ENCODE results near the gene VAV2. TPM values are rescaled to one million over a fixed set of nuclear protein-coding genes. Genes with fewer than 3 reads are reported as not detected.

VAV2 gene
- total RNA-seq, 1 donor from 2014 or later: 52.0 TPM

DNA sequence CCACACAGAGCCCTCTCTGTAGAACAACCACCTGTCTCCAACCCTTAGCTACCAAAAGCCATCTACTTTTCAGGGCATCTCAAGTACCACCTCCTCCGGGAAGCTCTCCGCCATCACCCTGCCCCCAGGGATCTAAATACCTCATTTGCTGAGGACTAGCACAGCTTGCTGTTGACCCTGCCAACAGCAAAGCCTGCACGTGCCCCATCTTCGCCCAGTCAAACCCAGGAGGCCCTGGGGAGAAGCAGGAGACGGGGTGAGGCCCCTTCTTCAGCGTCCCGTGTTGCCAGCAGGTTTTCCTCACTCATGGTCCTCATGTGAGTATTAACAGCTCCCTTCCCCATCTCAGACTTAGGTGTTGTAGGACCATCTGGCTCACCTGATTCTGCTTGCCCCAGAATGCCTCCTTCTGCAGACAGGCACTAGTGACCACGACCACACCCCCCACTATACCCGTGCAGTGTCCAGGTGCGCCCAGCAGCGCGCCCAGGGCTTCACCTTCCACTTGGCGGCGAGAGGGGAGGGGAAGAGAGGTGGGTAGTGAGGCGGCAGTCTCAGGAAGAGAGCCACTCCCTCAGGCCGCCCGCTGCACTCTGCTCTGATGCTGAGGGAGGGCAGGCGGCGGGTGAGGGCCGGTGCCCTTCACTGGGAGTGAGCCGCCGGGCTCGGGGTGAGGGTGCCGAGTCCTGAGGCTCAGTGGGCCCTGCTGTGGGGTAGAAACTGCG, 11.1 kb downstream of the VAV2 start:
- DNase-seq (ENCODE audit: low read depth): no peak

DNA sequence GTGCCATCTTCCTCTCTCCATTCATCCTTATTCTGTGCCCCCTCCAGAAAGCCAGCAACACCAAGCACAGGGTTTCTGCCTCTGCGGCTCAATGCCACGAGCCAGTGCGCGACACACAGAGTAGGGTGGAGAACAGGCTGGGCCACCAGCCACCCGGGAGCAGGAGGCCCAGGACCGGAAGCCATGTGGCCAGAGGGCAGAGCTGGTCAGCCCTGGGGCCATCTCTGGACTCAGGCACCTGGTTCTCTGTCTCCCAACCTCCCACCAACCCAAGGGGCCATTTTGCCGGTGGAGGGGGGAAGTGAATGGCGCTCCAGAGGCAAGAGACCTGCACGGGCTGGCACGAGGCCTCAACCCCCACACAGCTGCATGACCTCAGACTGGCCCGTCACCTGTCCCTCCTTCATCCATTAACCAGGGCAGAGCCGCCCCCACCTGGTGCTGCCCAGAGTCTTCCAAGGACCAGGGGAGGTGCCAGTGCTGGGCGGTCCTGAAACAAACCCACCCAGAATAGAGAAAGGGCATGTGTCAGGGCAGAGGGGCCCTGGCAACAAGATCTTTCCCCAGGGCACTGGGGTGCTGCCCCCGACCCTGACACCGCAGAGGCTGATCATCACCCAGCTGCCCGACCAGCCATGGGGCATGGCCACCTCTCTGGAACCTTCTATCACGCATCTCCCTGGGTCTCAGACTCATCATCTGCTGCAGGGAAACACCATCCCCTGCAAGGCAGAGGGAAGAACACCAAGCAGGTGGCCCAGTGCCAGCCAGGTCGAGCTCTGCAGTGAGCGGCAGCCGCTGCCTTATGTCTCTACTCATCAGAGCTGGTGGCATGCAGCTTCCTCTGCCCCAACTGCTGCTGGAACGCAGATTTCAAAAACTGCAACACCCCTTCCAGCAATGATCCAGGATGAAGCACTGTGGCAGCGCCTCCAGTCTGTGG, 11.9 kb downstream of the VAV2 start:
- DNase-seq (ENCODE audit: low read depth): no peak

DNA sequence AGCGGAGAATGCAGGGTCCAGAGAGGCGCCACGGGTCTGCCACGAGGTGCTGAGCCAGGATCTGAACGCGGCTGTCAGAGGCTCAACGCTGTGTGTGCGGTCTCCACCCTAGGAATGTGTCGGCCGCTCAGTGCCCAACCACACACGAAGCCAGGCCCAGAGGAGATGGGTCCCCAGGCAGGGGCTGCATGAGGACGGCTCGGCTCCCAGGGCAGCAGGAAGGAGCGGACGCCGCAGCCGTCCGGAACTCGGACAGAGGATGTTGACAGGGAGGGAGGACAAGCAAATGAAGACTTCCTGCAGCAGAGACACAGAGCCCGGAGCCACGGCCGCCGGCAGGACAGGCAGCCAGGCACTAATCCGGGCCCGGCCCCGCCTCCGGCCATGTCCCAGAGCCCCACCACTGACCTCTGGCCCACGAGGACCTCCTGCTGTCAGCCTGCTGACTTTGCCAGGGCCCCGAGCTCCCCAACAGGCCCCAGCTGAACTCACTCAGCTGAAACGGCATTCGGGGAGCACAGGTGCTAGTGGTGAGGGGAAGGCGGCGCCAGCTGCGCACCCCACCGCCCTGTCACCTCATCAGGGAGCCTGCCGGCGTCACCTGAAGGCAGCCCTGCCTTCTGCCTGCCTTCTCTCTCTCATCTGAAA, 12.7 kb downstream of the VAV2 start:
- no peak for DNase-seq (ENCODE audit: low read depth)

DNA sequence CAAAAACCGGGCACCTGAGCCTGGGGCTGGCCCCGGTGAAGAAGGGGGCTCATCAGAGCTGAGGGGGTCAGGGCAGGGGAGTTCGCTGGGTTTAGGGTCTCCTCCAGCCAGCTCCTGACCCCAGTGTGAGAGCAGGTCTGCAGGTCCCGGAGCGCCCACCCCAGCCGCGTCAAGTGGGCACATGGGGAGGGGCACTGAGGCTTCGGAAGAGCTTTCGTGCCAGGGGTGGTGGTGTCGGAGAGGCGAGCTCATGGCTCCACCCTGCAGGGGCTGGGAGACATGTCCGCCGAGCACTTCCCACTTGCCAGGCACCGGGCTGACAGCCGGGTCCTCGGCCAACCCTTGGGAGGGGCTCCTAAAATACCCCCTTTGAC, 13.2 kb downstream of the VAV2 start:
- DNase-seq (ENCODE audit: low read depth): no peak

DNA sequence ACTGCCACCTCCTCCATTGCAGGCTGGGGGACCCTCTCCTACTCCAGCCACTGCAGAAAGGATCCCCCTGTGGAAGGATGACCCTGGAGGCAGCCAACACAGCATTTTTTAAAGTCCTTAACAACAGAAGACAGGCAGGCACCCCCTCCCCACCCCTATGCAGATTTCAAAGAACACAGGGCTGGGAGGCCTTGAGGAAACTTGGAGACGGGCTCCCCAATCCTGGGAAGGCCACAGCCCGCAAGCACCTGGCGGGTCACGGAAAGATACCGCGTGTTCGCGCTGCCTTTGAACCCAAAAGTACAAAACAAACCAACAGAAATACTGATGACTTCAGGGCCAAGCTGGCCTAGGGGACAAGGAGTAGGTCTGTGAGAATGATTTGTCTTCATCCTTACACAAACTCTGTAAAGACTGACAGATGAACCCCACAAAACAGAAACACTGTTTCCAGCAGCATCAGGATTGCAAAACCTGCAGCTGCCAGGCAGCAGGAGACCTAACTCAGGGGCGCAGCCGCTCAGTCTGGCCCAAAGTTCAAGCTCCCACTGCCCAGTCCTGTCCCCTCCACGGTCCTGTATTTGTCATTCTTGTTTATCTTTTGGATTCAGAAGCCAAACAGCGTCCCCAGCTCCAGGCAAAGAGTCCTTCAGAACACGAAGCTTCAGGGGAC, 13.8 kb downstream of the VAV2 start:
- no peak for DNase-seq (ENCODE audit: low read depth)

DNA sequence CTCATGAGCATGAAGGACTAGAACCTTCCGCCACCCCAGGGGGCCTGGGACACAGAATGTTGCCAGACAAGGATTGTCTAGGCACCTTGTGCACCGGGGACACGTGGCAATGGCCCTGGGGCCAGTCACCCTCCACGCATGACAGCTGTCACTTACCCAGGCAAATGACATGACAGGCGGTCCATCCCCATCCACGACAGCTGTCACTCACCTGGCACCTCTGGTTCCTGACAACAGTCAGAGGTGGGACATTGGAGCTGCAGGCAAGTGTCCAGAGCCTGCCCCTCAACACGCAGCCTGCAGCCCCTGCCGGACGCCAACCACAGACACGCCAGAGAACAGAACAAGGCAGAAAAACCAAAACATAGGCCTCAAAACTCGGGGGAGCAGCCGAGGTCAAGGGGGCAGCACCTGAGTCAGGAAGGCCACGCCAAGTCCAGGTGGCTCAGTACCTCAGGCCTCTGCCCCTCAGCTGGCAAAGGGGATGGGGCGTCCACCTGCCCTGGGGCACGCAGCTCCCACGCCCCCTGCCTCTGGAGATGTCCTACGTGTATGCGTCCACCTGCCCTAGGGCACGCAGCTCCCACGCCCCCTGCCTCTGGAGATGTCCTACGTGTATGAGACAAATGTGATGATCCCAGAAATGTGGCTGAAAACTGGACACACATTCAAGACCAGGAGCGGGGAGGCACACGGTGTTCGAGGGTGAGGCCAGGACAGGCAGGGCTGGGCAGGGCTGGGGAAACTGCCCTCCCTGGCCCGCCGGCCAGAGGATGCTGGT, 14.5 kb downstream of the VAV2 start:
- no peak for DNase-seq (ENCODE audit: low read depth)

DNA sequence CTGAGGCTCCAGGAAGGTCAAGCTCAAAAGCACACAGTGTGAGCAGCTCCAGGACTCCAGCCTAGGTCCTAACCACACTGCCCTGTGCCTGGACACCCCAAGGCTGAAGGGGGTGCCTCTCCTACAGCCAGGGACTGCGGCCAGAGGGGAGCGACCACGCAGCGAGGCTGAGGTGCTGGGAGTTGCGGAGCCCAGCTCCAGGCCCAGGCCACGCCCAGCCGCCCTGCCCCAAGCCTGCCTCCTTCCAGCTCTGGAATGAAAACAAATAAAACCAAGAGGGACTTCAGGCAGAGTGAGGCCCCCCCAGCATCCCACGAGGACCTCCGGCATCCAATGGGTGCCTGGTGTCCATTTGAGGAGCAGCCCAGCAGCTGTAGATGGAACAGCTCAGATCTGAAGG, 15.2 kb downstream of the VAV2 start:
- no peak for DNase-seq (ENCODE audit: low read depth)

DNA sequence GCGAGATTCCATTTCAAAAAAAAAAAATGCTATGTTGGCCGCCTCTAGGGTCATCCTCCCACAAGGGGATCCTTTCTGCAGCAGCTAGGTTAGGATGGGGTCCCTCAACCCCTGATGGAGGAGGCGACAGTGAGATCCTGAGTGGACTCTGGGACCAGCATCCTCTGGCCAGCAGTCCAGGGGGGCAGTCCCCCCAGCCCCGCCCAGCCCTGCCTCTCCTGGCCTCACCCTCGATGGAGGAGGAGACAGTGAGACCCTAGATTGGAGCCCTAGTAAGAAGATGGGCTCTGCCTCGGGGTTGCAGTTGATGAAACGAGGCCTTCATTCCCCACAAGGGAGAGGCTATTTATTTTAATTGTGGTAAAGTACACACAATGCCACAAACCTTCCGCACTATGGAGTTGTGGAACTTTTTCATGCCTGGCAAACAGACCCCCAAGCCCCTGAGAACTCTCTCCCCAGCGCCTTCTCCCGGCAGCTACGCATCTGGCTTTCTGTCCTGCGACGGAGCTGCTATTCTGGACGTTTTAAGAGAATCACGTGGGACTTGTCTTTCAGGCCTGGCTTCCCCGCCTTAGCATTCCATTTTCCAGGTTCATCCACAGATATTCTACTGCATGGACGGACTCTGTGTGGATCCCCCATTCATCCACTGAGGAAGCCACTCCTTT, 15.8 kb downstream of the VAV2 start:
- no peak for DNase-seq (ENCODE audit: low read depth)

DNA sequence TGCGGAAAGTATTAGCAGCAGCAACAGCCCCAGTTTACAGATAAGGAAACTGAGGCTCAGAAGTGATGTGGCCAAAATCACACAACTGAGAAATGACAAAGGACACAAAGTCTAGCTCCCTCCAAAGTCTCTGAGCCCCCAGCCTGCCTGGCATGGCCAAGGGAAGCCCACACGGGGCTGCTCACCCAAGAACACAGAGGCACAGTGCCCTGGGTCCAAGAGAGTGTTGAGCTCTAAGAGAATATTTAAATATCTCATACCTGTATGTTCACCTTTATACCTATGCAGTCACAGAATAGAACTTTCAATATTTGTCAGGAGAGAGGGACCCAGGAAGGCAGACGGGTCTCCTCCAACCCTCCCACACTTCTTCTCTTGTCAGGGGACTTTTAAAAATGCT, 16.6 kb downstream of the VAV2 start:
- DNase-seq (ENCODE audit: low read depth): no peak

DNA sequence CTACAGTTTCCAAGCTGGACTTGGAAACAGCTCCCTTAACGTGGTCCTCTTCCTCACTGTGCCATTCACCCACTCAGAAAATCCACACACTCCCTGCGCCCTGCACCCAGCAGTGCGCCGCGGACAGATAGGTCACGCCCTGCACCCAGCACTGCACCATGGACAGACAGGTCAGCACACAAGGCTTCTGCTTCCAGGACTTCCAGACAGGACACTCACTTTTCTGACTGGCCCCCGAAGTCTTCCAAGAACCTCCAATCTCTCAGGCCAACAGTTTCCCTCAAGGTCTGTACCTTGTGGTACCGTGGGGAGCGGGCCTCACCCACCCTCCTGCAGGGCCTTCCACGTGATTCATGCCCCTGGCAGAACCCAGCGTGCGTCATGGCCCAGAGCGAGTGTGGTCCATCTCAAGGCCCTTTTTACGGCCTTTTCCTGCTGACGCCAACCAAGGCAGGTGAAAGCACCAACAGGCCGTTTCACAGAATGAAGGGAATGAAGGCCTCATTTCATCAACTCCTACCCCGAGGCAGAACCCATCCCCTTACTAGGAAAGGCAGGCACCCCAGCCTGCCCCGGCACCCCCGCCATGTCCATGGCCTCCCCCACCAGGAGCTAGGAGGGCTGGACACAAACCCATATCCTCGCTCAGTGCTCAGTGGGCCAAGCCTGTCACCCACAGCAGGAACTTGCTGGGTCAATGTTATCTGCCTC, 17.3 kb downstream of the VAV2 start:
- DNase-seq (ENCODE audit: low read depth): no peak

DNA sequence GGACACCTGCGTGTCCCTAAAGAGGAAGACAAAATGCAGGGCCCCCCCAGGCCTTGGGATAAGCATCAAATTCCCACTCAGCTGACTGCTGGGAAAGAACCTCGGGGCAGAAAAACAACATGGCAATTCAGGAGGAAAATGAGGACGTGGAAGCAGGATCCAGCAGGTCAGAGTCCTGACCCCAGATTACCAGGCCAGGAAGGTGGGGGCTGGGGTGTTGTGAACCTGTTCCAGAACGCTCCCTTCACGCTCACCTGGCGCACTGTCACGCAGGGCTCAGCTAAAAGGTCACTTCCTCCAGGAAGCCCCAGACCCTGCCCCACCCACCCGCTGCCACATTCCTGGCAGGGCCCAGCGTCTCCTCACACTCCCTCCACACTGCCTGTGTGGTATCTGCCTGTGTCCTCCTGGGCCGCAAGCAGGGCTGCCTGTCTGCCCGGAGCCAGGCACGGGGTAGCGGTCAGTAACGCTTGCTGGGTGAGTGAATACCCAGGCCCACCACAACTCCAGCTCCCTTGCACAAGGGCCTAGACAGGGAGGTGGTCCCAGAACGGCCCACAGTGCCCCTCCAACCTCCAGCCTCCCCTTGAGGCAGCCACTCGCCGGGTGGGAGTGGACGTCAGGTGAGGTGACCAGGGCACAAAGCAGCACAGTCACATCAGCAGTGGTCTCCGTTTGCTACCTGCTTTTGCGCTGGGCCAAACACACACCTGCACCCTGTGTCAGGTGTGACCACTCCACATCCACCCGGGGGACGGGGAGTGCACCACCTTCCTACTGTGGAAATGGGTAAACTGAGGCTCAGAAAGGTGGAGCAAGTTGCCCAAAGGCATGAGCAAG, 18.1 kb downstream of the VAV2 start:
- DNase-seq (ENCODE audit: low read depth): no peak

DNA sequence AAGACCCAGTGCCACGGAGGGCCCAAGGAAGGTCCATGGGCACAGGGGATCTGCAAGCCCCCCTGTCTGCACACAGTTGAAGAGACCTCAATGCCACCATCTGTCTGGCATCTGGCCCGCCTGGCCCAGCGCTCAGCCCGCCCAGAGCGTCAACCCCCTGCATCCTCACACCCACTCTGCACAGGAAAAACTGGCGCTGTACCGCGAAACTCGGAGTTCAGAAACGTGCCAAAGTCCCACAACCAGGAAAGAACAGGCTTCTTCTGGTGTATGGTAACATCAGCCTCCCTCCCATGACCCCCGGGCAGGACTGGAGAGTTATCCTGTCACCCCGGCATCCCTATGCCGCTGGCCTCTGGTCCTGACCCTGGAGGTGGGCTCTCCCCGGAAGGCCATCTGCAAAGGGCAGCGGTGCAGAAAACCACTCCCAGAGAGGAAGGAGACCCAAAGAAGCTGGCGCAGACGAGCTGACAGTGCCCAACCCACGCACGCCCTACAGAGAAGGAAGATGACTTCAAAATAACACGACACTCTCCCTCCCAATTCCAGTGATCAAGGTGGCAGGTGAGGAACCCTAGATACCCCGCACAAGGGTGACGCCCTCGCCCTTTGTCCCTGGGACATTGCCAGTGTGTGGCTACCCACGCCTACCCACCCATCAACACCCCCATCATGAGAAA, 18.9 kb downstream of the VAV2 start:
- no peak for DNase-seq (ENCODE audit: low read depth)

DNA sequence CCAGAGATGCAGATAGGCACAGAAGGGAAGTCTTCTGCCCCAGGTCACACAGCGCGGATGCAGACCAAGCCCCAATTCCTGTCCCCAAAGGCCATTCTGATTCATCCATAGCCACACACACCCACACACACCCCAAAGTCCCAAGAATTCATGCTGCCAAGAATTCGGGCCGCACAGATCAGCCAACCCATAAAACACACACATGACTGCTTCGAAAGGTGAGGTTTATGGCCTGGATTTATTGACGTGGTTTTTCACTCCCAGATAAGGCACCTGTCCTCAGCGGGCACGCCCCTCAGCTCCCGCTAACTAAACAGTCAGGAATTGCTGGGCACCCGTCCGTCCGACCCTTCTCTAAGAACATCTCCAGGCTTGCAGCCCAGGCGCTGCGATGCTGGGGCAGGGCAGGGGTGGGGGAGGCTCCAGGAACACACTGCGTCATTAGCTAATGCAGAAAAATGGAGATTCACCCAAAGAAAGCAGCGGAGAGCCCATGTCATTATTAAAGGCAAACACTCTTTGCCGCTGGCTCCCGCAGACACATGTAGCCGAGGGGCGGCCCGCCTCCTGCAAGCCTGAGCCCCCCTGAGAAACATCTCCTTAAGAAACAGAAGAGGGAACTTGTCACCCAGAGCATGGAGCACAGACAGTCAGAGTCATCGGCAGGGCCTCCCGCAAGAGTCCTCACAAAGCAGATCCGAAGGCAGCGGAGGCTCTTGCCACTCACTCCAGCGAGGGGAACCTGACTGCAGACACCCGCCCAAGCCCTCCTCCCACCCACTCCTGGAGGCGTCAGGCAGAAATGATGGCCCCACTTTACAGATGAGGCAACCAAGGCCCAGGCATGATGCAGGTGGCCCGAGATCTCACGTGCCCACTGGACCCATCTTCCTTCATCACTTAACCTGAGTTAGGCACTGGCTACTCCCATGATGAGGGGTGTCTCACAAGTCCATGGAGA, 19.9 kb downstream of the VAV2 start:
- peak; percentile 47 for DNase-seq (ENCODE audit: low read depth)

DNA sequence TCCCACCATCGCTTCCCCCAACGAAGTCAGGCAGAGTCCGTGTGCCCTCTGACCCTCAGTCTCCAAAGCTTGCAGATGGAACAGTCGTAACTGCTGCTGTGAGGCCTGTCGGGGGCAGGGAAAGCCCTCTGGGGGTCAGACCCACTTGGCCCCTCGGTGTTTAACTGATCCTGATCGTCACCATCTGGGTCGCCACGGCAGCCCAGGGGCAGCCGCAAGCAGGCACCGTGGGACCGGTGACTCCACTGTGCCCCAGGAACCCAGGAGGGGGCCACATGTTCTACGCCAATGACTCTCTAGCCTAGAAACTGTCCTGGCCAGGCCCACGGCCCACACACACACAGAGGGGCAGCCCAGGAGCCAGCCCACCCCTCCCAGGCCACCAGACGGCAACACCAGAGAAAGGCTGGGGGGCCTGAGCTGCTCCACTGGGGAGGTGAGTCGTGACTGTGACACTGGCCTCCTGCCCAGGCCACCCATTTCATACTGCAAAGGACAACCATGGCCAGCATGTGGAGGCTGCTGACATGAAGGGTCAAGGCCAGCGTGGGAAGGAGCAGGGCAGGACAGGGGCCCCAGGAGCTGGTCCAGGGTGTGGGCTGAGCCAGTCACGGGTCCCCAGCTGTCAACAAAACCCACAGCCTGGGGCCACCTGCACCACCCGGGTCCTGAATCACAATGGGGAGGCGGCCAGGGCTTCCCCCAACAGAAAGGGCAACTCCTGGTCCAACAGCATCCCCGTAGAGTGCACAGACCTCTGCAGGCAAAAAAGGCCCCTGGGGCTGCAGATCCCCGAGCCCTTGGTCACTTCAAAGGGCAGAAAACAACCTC, 20.8 kb downstream of the VAV2 start:
- DNase-seq (ENCODE audit: low read depth): no peak

DNA sequence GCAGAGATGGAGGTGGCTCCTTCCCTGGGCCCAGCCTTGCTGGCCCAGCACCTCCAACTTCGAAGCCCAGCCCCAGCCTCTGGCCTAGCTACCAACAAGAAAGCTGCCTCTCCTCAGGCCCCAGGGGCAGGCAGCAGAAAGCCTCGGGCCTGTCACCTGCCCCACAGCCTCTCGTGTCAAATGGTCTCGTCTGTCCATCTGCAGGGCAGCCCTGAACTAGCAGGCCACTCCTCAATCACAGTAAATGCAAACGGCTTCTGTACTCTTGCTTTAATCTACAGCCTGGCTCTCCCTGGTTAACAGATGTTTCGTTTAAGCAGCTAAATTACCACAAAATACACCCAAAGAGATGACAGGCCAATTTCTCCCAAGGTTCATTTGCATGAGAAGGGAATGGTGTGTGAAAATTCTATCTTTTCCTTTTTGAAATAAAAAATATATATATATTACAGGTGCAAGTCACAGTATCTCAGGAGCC, 21.5 kb downstream of the VAV2 start:
- DNase-seq (ENCODE audit: low read depth): no peak
